Measurements from ENCODE around the gene DMD.

Gene DMD

DNA sequence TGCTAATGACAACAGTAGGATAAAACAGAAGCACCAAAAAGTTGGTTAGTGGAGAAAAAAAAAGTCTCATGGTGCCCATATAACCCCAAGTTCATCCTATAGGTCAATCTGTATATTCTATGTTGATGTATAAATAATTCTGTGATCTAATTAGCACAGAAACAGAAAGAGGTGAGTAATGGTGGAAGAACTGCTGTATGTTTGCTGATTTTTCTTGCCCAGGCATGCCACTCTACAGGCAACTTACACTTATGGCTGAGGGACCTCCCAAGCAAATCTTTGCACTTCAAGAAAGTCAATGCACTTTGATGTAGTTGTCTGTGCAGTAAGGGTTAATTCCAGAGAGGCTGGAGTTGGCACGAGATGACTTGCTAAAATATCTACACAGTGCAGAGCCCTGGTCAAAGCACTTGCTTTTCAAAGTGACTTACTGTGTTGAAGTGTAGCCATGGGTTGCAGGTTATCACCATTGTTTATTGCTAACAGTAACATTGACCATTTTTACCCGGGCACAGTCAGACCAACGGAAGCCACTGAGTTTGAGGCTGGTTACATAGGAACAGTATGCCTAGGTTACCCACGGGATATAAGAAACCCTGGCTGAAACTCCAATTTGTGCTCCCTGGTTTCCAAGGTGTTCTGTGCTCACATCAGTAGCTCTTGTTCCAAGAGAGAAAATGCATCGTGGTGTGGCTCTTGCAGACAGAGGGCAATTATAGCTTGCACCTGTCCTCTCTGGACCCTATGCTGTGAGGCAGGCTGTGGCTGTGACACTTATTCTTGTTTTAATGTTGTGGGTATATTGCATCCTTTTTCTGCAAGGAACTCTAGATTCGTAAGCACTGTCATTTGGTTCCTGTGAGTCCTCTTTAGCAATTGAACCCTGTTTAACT lies 1998.2 kb downstream of the DMD start:
- no peaks in the 10 kb centered on the region for H3K27me3 Mint-ChIP-seq
- no peak overlapping the region for H3K27ac Mint-ChIP-seq
- peaks cover 4% of the 10 kb centered on the region for H3K4me1 Mint-ChIP-seq (ENCODE audit: low read depth)
- no peak overlapping the region for H3K4me3 Mint-ChIP-seq
- H3K36me3 Mint-ChIP-seq (ENCODE audit: low read depth): no peaks in the 10 kb centered on the region
- H3K9me3 Mint-ChIP-seq: no peaks in the 10 kb centered on the region

DNA sequence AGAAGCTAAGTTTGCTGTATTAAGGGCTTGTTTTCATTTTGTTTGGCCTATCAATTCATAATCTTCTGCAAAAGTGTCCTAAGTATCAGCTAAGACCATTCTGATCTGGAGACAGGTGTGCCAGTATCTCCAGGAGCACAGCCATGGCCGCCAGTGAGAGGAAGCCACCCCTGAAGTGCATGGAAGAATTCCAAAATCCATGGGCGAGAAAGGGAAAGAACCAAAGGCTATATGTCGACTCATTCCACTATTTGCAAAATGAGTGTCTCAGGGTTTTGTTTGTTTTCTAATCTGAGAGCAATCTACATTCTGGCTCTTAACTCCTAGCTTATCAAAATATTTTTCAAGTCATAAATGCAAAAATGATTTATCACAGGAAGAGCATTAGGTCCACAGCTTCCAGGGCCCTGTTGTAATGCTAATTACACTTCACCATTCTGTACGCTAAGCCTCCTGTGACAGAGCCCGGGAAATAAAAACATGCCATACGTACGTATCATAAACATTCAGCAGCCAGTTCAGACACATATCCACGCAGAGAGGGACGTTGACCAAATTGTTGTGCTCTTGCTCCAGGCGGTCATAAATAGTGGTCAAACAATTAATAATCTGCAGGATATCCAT lies 2002.2 kb downstream of the DMD start:
- Mint-ChIP-seq H3K27me3 (no peaks in the 10 kb centered on the region), H3K4me3 (no peak overlapping the region), H3K4me1 (ENCODE audit: low read depth) (no peaks in the 10 kb centered on the region), H3K9me3 (no peaks in the 10 kb centered on the region), H3K27ac (no peak overlapping the region), H3K36me3 (ENCODE audit: low read depth) (no peaks in the 10 kb centered on the region)

DNA sequence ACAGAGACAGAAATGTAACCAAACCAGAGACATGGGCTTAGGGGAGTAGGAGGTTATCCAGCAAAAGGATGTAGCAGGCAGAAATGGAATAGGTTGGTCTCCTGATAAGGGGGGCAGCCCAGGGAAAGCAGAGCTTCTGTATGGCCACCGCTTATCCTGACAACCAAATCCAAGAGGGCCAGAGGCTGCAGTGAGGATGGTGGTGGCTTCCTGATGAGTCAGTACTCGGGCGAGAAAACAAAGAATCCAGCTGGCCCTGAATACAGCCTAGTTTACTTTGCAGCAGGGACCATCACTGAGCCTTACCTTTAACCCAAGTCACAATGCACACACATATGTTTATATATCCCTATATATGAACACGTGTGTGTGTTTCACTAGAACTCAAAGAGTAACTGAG lies 2009.8 kb downstream of the DMD start:
- no peaks in the 10 kb centered on the region for H3K27me3 Mint-ChIP-seq
- no peaks in the 10 kb centered on the region for H3K4me1 Mint-ChIP-seq (ENCODE audit: low read depth)

DNA sequence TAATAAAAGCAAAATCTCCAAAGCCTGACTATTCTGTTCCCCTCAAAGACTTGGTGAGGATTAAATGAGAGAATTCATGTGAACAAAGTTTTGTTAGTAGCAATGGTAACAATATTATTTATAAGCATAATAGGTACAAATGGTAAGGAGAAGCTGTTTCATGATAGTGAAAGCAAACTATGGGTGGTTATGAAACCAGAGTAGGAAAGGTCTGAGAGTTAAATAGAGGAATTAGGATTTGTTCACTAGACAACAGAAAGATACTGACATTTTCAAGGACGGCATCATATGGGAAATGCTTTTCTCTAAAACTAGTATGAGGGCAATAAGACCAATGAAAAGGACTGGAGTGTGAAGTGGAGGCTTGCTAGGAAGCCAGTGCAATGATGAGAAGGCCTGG lies 2010.9 kb downstream of the DMD start:
- no peaks in the 10 kb centered on the region for H3K36me3 Mint-ChIP-seq (ENCODE audit: low read depth)
- no peak overlapping the region for H3K27ac Mint-ChIP-seq
- no peaks in the 10 kb centered on the region for H3K4me1 Mint-ChIP-seq (ENCODE audit: low read depth)
- H3K4me3 Mint-ChIP-seq: no peak overlapping the region
- H3K9me3 Mint-ChIP-seq: peaks cover 6% of the 10 kb centered on the region
- no peaks in the 10 kb centered on the region for H3K27me3 Mint-ChIP-seq

More for the DNA sequence above, 2009.8 kb downstream of the DMD start:
- H3K4me3 Mint-ChIP-seq: no peak overlapping the region
- H3K9me3 Mint-ChIP-seq: peaks cover 6% of the 10 kb centered on the region
- no peak overlapping the region for H3K27ac Mint-ChIP-seq
- no peaks in the 10 kb centered on the region for H3K36me3 Mint-ChIP-seq (ENCODE audit: low read depth)

DNA sequence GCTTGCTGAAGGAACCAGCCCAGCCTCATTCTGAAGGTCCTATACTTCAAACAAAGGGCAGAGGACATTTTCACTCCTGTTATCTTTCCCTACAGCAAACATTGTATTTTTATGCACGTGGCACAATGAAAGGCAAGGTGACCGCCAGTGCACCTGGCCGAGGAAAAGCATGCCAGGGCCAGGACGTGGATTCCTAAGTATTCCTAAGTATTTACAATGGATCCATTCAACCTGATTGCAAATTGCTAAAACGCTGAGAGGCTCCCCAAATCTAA lies 2011.6 kb downstream of the DMD start:
- Mint-ChIP-seq H3K9me3 (peaks cover 6% of the 10 kb centered on the region), H3K4me1 (ENCODE audit: low read depth) (no peaks in the 10 kb centered on the region)

DNA sequence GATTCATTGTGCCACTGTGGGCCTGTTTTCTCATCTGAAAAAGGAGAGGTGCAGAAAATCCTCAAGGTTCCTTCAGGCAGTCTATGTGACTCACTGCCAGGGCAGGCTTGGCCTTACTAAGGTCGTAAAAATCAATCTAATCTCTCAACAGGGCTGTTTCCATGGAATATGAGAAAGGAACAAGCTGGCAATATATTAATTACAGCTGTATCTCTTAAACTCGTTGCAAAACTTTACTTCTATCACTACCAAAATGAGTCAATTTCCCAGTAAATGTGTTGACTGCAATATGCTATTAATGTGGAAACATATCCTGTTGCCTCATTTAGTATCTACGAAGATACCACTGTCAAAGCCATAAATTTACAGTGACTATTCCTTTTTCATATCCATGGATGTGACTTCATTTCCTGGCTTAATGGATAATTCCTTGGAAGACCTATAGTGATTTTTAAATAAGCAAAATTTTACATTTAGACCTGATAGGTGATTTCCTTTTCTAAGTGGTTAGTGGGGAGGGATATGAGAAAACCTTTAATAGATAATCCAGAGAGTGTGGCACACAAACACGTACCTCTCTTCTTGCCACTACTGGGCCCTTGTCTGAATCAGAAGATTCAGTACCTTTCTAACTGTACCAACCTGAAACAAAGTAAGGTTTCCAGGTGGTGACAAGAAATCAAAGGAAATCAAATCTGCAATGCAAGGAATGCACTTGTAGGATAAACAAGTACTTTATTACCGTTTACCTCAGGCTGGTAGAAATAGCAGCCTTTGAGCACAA lies 2012.1 kb downstream of the DMD start:
- peaks cover 6% of the 10 kb centered on the region for H3K9me3 Mint-ChIP-seq
- no peaks in the 10 kb centered on the region for H3K4me1 Mint-ChIP-seq (ENCODE audit: low read depth)
- H3K4me3 Mint-ChIP-seq: no peak overlapping the region
- H3K27me3 Mint-ChIP-seq: no peaks in the 10 kb centered on the region
- H3K36me3 Mint-ChIP-seq (ENCODE audit: low read depth): no peaks in the 10 kb centered on the region
- no peak overlapping the region for H3K27ac Mint-ChIP-seq

More for the DNA sequence above, 2011.6 kb downstream of the DMD start:
- Mint-ChIP-seq H3K4me3 (no peak overlapping the region), H3K36me3 (ENCODE audit: low read depth) (no peaks in the 10 kb centered on the region), H3K27me3 (no peaks in the 10 kb centered on the region), H3K27ac (no peak overlapping the region)

DNA sequence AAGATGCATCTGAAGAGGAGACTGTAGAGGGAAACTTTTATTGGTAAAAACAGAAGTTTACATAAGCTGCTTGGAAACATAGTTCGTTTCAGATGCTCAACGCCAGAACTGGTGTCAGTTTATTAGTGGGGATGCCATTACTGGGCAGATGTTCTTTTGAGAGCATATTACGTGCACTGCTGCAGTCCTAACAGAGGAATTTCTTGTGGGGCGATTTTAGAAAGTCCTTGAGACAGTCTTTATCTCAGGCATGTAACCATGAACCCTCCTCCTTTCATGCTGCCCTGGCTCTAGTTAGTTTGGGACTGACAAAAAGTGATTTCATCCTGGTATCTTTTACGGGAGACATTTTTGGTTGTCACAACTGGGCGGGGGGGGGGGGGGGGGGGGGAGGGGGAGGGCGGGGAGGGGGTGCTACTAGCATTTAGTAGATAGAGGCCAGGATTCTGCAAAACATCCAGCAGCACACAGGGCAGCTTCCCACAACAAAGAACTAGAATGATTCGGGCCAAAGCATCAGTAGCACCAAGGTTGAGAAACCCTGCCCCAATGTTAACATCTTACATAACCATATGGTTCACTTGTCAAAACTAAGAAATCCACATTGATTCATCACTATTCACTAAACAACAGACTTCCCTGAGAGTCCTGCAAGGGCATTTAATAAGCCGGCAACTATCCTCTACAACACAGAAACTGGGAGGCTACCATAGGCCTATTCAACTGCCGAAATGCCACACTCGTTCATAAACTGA lies 2021.0 kb downstream of the DMD start:
- H3K36me3 Mint-ChIP-seq (ENCODE audit: low read depth): no peaks in the 10 kb centered on the region
- H3K9me3 Mint-ChIP-seq: peaks cover under 1% of the 10 kb centered on the region
- no peak overlapping the region for H3K4me3 Mint-ChIP-seq
- H3K27ac Mint-ChIP-seq: no peak overlapping the region
- H3K27me3 Mint-ChIP-seq: no peaks in the 10 kb centered on the region
- no peaks in the 10 kb centered on the region for H3K4me1 Mint-ChIP-seq (ENCODE audit: low read depth)

DNA sequence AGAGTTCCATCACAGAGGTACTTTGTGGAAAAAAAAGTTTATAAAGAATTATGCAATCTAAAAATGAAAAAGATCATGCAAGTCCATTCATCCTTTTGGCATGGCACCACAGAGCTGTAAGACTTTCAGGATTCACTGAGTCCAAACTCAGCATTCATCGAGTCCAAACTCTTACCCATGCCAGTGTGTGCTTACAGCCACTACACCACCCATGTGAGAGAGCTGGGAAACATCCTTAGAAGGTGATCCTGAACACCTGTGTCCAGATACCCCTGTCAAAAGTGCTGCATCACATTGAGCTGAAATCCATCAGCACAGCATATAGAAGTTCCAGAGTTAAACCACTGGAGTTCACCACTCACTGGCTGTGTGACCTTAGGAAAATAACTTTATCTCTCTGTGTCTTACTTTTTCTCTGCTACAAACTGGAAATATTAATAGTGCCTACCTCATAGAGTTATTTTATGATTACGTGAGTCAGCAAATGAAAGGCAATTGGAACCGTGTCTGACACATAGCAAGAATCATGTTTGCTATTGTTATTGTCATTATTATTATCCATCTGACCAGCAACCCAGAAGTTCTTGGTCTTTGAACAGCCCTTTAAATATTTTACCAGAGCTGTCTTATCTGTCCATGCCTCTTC lies 2024.5 kb downstream of the DMD start:
- H3K36me3 Mint-ChIP-seq (ENCODE audit: low read depth): no peaks in the 10 kb centered on the region
- H3K9me3 Mint-ChIP-seq: peaks cover 5% of the 10 kb centered on the region
- no peaks in the 10 kb centered on the region for H3K27me3 Mint-ChIP-seq
- H3K4me1 Mint-ChIP-seq (ENCODE audit: low read depth): no peaks in the 10 kb centered on the region
- no peak overlapping the region for H3K4me3 Mint-ChIP-seq
- no peak overlapping the region for H3K27ac Mint-ChIP-seq

DNA sequence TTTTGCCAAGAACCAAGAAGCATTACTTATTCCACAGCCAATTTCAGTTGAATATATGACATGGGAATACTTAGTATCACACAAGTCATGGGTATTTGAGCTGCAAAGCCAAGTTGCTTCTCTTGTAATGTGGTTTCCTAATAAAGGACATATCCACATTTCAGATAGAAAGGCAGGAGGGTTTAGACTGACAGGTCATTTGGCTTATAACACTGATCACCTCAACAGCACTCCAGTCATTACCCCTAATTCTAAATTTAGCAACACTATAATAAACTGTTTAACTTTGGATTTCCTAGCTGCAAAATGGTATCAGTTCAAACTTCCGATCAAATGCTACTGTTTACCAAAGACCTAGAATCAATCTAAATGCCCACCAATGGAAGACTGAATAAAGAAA lies 2025.5 kb downstream of the DMD start:
- Mint-ChIP-seq H3K27ac (no peak overlapping the region), H3K27me3 (no peaks in the 10 kb centered on the region), H3K9me3 (peaks cover 5% of the 10 kb centered on the region), H3K36me3 (ENCODE audit: low read depth) (no peaks in the 10 kb centered on the region), H3K4me1 (ENCODE audit: low read depth) (no peaks in the 10 kb centered on the region), H3K4me3 (no peak overlapping the region)

DNA sequence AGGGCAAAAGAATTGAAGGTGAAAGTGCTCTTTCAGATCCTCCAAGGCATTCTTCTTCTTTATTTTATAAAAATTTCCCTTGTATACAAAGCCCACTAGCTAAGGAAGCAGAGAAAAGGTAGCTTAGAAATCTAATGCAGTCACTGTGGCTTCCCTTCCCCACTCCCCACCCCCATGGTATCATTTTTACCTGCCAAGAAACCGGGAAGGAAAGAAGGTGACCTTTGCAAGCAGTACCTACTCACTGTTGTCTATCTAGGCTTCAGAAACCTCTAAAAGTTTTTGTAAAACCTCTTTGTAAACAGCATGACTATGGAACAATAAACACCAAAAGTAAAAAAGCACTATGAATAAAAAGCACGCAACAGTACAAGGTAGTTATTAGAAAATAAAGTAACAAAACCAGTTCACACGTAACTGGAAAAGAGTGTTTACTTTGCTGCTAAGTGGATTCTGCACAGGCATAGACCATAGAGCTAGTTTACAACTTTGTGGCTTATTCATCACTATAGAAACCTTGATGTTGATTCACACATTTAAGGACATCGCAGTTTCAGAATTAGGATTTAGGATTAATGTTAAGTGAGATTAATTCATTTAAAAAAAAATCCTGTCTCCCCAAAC lies 2029.9 kb downstream of the DMD start:
- H3K36me3 Mint-ChIP-seq (ENCODE audit: low read depth): no peaks in the 10 kb centered on the region
- no peaks in the 10 kb centered on the region for H3K4me1 Mint-ChIP-seq (ENCODE audit: low read depth)
- no peaks in the 10 kb centered on the region for H3K27me3 Mint-ChIP-seq
- no peak overlapping the region for H3K4me3 Mint-ChIP-seq
- H3K9me3 Mint-ChIP-seq: peaks cover 5% of the 10 kb centered on the region
- H3K27ac Mint-ChIP-seq: no peak overlapping the region

DNA sequence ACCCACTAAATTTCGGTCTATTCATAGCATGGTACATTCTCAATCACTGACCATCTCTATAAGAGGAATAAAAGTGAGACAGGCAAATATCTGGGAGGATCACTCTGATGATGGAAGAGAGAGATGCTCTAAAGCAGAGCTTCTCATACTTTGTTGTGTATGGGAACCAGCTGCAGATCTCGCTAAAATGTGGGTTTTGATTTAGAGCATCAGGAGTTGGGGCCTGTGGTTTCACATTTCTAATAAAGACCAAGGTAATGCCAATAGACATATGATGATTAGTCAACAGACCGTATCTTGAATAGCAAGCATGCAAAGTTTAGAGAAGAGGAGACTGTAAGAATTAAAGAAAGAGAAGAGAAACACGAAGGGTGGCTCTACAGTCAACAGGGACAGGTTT lies 2032.1 kb downstream of the DMD start:
- H3K9me3 Mint-ChIP-seq: no peaks in the 10 kb centered on the region
- H3K27ac Mint-ChIP-seq: no peak overlapping the region
- H3K4me3 Mint-ChIP-seq: no peak overlapping the region
- H3K27me3 Mint-ChIP-seq: no peaks in the 10 kb centered on the region
- H3K36me3 Mint-ChIP-seq (ENCODE audit: low read depth): no peaks in the 10 kb centered on the region
- H3K4me1 Mint-ChIP-seq (ENCODE audit: low read depth): no peaks in the 10 kb centered on the region

DNA sequence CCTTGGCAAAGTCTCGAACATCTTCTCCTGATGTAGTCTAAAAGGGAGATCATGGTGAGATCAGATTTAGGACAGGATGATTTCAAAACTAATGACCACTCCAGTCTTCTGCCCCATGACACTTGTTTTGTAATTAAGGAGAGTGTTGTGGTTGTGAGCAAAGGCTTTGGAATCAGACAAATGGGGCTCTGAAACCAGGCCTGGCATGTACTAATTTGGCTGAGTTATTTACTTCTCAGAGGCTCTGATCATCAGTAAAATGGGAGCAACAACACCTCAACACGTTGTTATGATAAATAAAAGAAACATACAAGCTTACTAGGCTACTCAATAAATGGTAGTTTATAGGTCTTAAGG lies 2032.6 kb downstream of the DMD start:
- Mint-ChIP-seq H3K4me3 (no peak overlapping the region), H3K27me3 (no peaks in the 10 kb centered on the region), H3K27ac (no peak overlapping the region)

DNA sequence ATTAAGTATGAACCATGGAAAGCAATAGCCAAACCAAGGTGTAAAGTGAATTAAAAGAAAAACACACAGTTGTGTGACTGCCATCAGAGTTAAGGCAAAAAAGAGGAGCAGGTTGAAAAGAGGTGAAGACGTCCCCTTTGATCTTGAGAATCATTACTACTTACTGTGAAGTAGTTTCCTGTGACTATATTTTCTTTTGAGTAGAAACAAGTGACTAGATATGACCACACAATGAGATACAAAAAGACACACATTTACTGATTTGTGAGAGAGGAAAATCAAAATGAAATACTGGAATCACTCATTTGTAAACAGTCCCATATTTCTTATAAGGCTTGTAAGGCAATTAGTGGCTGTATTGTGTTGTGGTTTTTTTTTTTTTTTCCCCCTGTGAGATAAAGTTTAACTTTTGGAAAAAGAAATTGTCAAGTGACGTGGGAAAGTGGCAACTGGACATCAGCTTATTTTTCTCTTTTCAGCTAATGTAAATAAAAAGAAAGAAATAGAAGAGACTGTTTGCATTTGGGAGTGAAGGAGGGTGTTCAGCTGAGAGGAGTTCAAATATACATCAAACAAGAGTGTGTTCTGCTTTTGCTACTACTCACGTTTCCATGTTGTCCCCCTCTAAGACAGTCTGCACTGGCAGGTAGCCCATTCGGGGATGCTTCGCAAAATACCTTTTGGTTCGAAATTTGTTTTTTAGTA lies 2033.1 kb downstream of the DMD start:
- Mint-ChIP-seq H3K4me3 (no peak overlapping the region), H3K27me3 (no peaks in the 10 kb centered on the region), H3K36me3 (ENCODE audit: low read depth) (no peaks in the 10 kb centered on the region), H3K4me1 (ENCODE audit: low read depth) (no peaks in the 10 kb centered on the region), H3K27ac (no peak overlapping the region), H3K9me3 (no peaks in the 10 kb centered on the region)

More for the DNA sequence above, 2032.6 kb downstream of the DMD start:
- no peaks in the 10 kb centered on the region for H3K9me3 Mint-ChIP-seq
- no peaks in the 10 kb centered on the region for H3K36me3 Mint-ChIP-seq (ENCODE audit: low read depth)
- no peaks in the 10 kb centered on the region for H3K4me1 Mint-ChIP-seq (ENCODE audit: low read depth)

DNA sequence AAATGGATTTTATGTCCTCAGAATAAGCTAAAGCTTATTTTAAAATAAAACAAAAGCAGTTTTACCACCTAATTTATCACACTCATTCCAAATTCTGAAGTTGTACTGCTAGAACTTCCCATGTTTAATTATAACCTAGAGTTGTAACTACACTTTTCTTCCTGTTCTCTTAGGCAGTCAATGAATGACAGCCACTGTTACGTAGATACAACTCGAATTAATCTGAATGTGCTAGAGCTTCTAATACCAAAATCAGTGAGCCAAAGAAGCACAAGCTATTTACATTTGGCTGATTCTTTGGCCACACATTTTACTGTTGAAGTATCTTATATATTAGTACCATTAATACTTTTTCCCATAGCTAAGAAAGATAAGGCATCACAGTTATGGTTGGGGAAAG lies 2040.6 kb downstream of the DMD start:
- Mint-ChIP-seq H3K36me3 (ENCODE audit: low read depth) (no peaks in the 10 kb centered on the region), H3K4me1 (ENCODE audit: low read depth) (no peaks in the 10 kb centered on the region), H3K4me3 (no peak overlapping the region), H3K9me3 (no peaks in the 10 kb centered on the region), H3K27ac (no peak overlapping the region), H3K27me3 (peaks cover 4% of the 10 kb centered on the region)
